Measurements from ENCODE around the gene DLG2. TPM values are rescaled to one million over a fixed set of nuclear protein-coding genes. Genes with fewer than 3 reads are reported as not detected.
A peak's percentile ranks its signal among the peaks of the same experiment; 100 is the strongest.

Gene DLG2
- total RNA-seq, 3 donors from 2014 or later (not counting 1 experiment from before 2014, with no cell fraction given) = 1.7 to 2.9 (median 2.2) TPM

DNA sequence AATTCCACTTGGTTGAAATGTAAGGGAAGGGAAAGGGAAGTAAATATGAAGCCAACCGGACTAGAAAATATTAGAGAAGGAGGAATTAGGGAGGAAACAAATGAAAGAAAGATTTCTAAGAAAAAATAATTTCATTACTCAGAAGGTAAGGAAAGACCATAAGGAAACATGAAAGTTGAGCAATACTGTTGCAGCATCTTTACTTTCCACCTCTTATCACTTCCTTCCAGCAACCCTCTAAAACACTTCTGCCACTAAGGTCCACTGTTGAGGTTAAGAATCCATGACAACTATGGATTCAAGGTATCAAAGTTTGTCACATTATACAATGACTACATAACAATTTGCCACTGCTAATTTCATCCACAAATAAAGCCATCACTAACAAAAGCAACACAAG lies 308.6 kb downstream of the DLG2 start:
- Mint-ChIP-seq H3K4me3 (no peak overlapping the region), H3K27ac (no peak overlapping the region), H3K4me1 (no peaks in the 10 kb centered on the region), H3K36me3 (no peaks in the 10 kb centered on the region), H3K9me3 (peaks cover 0 to 5% of the 10 kb centered on the region in 2 donors), H3K27me3 (ENCODE audit: low read depth in 2 of 2) (no peaks in the 10 kb centered on the region)
- no peaks in the 10 kb centered on the region for H3K27me3 ChIP-seq (ENCODE audit: control insufficient read depth, insufficient read depth, low read length)
- no peaks in the 10 kb centered on the region for H3K9me3 ChIP-seq (ENCODE audit: control insufficient read depth, insufficient read depth, low read length)
- no CpG with 5 or more reads among the region's 1 CpG for WGBS (ENCODE audit: insufficient coverage)
- H3K4me3 ChIP-seq (ENCODE audit: low read length) = no peak overlapping the region
- TF ChIP-seq, protein P1, sequence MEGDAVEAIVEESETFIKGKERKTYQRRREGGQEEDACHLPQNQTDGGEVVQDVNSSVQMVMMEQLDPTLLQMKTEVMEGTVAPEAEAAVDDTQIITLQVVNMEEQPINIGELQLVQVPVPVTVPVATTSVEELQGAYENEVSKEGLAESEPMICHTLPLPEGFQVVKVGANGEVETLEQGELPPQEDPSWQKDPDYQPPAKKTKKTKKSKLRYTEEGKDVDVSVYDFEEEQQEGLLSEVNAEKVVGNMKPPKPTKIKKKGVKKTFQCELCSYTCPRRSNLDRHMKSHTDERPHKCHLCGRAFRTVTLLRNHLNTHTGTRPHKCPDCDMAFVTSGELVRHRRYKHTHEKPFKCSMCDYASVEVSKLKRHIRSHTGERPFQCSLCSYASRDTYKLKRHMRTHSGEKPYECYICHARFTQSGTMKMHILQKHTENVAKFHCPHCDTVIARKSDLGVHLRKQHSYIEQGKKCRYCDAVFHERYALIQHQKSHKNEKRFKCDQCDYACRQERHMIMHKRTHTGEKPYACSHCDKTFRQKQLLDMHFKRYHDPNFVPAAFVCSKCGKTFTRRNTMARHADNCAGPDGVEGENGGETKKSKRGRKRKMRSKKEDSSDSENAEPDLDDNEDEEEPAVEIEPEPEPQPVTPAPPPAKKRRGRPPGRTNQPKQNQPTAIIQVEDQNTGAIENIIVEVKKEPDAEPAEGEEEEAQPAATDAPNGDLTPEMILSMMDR (IDR thresholded peaks at IDR 0.05) = no peak
- DNase-seq (no peak), ATAC-seq (no peak)
- intact Hi-C loops (cut with micrococcal nuclease) = no loop called here
- no peaks in the 10 kb centered on the region for H3K4me1 ChIP-seq (ENCODE audit: control insufficient read depth, insufficient read depth, low read length)
- no peaks in the 10 kb centered on the region for H3K36me3 ChIP-seq (ENCODE audit: control insufficient read depth, insufficient read depth, low read length)
- H3K27ac ChIP-seq (ENCODE audit: low read length) = no peak overlapping the region

DNA sequence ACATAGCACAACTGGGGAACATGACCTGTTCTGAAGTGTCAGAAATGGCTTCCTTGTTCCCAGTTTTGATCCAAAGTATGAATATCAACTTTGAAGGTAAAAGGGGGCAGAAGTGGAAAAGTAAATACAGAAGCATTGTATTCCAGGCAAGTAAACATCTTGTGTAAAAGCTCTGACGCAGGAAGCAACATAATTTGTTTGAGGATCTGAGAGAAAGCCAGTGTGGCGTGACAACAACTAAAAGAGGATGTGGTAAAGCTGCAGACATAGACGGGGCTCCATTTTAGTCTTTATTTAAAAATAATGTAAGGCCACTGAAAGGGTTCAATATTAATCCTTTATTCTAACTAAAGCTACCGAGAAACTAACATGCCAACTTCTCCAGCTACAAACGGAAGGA lies 310.2 kb downstream of the DLG2 start:
- Mint-ChIP-seq H3K9me3 (peaks cover 0 to 6% of the 10 kb centered on the region in 2 donors), H3K4me3 (no peak overlapping the region), H3K4me1 (no peaks in the 10 kb centered on the region), H3K36me3 (no peaks in the 10 kb centered on the region), H3K27ac (no peak overlapping the region), H3K27me3 (ENCODE audit: low read depth in 2 of 2) (no peaks in the 10 kb centered on the region)
- Histone ChIP-seq H3K4me1 (ENCODE audit: control insufficient read depth, insufficient read depth, low read length) (no peaks in the 10 kb centered on the region), H3K27ac (ENCODE audit: low read length) (peak overlapping the region; percentile 17), H3K9me3 (ENCODE audit: control insufficient read depth, insufficient read depth, low read length) (no peaks in the 10 kb centered on the region), H3K36me3 (ENCODE audit: control insufficient read depth, insufficient read depth, low read length) (no peaks in the 10 kb centered on the region), H3K4me3 (ENCODE audit: low read length) (no peak overlapping the region), H3K27me3 (ENCODE audit: control insufficient read depth, insufficient read depth, low read length) (no peaks in the 10 kb centered on the region)
- WGBS (ENCODE audit: insufficient coverage) = 61% methylated on average over 4 of the region's 5 CpGs
- no peak for ATAC-seq
- DNase-seq = no peak
- TF ChIP-seq, protein P1 (IDR thresholded peaks at IDR 0.05) = no peak
- intact Hi-C loops (cut with micrococcal nuclease) = no loop called here

GRCh38 chr11:85313741-85314140 lies 313.4 kb downstream of the DLG2 start:
- Histone ChIP-seq H3K4me1 (ENCODE audit: control insufficient read depth, insufficient read depth, low read length) (no peaks in the 10 kb centered on the region), H3K4me3 (ENCODE audit: low read length) (no peak overlapping the region), H3K36me3 (ENCODE audit: control insufficient read depth, insufficient read depth, low read length) (no peaks in the 10 kb centered on the region), H3K27me3 (ENCODE audit: control insufficient read depth, insufficient read depth, low read length) (no peaks in the 10 kb centered on the region), H3K27ac (ENCODE audit: low read length) (no peak overlapping the region), H3K9me3 (ENCODE audit: control insufficient read depth, insufficient read depth, low read length) (no peaks in the 10 kb centered on the region)
- intact Hi-C loops (cut with micrococcal nuclease) = no loop called here
- Mint-ChIP-seq H3K4me3 (no peak overlapping the region), H3K27ac (no peak overlapping the region), H3K4me1 (no peaks in the 10 kb centered on the region), H3K9me3 (peaks cover 2 to 12% of the 10 kb centered on the region in 2 donors), H3K27me3 (ENCODE audit: low read depth in 2 of 2) (no peaks in the 10 kb centered on the region), H3K36me3 (no peaks in the 10 kb centered on the region)
- ATAC-seq (no peak), DNase-seq (no peak)
- TF ChIP-seq, protein P1 (IDR thresholded peaks at IDR 0.05) = no peak

GRCh38 chr11:85310479-85310878 lies 316.7 kb downstream of the DLG2 start:
- no peak overlapping the region for H3K27ac Mint-ChIP-seq
- H3K4me1 Mint-ChIP-seq = no peaks in the 10 kb centered on the region
- no peaks in the 10 kb centered on the region for H3K36me3 Mint-ChIP-seq
- Histone ChIP-seq H3K27ac (ENCODE audit: low read length) (no peak overlapping the region), H3K9me3 (ENCODE audit: control insufficient read depth, insufficient read depth, low read length) (no peaks in the 10 kb centered on the region), H3K36me3 (ENCODE audit: control insufficient read depth, insufficient read depth, low read length) (no peaks in the 10 kb centered on the region), H3K4me1 (ENCODE audit: control insufficient read depth, insufficient read depth, low read length) (no peaks in the 10 kb centered on the region), H3K4me3 (ENCODE audit: low read length) (no peak overlapping the region), H3K27me3 (ENCODE audit: control insufficient read depth, insufficient read depth, low read length) (no peaks in the 10 kb centered on the region)
- 100% methylated on average over 1 of the region's 2 CpGs for WGBS (ENCODE audit: insufficient coverage)
- DNase-seq (no peak), ATAC-seq (no peak)
- H3K4me3 Mint-ChIP-seq = no peak overlapping the region
- H3K27me3 Mint-ChIP-seq (ENCODE audit: low read depth in 2 of 2) = no peaks in the 10 kb centered on the region
- intact Hi-C loops (cut with micrococcal nuclease) = no loop called here
- TF ChIP-seq, protein P1 (IDR thresholded peaks at IDR 0.05) = no peak
- H3K9me3 Mint-ChIP-seq = peaks cover 2 to 14% of the 10 kb centered on the region in 2 donors
